Stimulated activated CD4-positive, alpha-beta T cell treated with anti-CD3 and anti-CD28 coated beads, Interleukin-2, amount 100 ng/mL, for 48 hours (primary cell): ENCODE data around the gene TRAPPC11.

Experiments used
- DNase-seq, 2 donors: peaks; one replicate each; pipeline ENCODE4 v3.0.0-alpha.2; 2020

TRAPPC11 gene

DNA sequence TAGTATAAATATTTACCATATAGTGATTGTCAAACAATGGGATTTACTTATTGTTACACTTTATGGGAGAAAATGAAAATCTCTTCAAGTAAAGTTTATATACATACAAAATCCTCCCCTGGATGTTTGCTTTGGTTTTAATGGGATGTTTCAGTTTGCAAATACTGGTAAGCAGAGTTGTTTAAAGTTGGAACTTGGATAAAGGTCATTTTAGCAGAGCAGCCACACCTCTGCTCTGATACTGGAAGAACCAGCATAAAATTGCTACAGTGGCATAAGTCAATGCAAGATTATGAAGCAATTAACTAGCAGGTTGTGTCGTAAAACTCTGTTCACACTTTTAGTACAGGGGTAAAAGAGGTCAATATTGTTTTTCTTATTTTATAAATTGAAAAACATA, 101.2 kb downstream of the TRAPPC11 start:
- DNase-seq: no peak
